ENCODE measurements around the gene EXOC6B. TPM values are rescaled to one million over a fixed set of nuclear protein-coding genes. Genes with fewer than 3 reads are reported as not detected.

Gene EXOC6B
- total and polyA plus RNA-seq, 9 of the 15 experiments (the other 6 are each of a cell fraction or from before 2014, with no cell fraction given): 0.28 to 4.2 (median 2.0) TPM

- DNase-seq (ENCODE audit: extremely low read depth in 1 of 4, low spot score in 3 of 4): no peak
- no peaks in the 10 kb centered on the region for H3K9me3 ChIP-seq (replicated peaks; ENCODE audit: control insufficient read depth, insufficient read depth, low read depth, low read length)
- TF ChIP-seq ZNF124 (CRISPR knock-in tag; IDR thresholded peaks at IDR 0.05) (no peak), RERE (CRISPR knock-in tag; IDR thresholded peaks at IDR 0.05; ENCODE audit: borderline replicate concordance) (no peak), YBX1 (IDR thresholded peaks at IDR 0.05) (no peak)
- intact Hi-C loops (cut with micrococcal nuclease): no loop called here
- no peak overlapping the region for H3K9ac ChIP-seq (ENCODE audit: insufficient read depth in 1 of 2, low read depth in 2 of 2, low read length in 2 of 2)
- 0% methylated on average over 1 of the region's 1 CpG for WGBS (ENCODE audit: insufficient coverage, low coverage, missing lambda C conversion rate)
- no peaks in the 10 kb centered on the region for H3K36me3 ChIP-seq (ENCODE audit: control insufficient read depth, insufficient read depth, low read length)
- no peaks in the 10 kb centered on the region for H3K79me2 ChIP-seq (ENCODE audit: control insufficient read depth, insufficient read depth, low read length)
- H3K4me2 ChIP-seq (ENCODE audit: insufficient read depth, low read length): no peak overlapping the region
- in situ Hi-C loops (cut with MboI): loop anchor here (5.0 to 25.0 kb wide), 4 partner anchors 431 to 1046 kb away; no protein-coding TSS in a partner anchor
- no peaks in the 10 kb centered on the region for H3K27me3 ChIP-seq (ENCODE audit: control insufficient read depth in 2 of 2, insufficient read depth in 2 of 2, low read length in 2 of 2)
- no peaks in the 10 kb centered on the region for H3K4me1 ChIP-seq (replicated peaks in 1 of 2; ENCODE audit: control insufficient read depth in 2 of 2, insufficient read depth in 2 of 2, low read length in 2 of 2)
- BruUV-seq (replicated peaks): no TSS peak
- CTCF ChIA-PET (ENCODE audit: low intra/inter-chr PET ratio): no interaction called here
- no peaks in the 10 kb centered on the region for H3K9me1 ChIP-seq (ENCODE audit: control insufficient read depth, insufficient read depth, low read length)
- no peak overlapping the region for H2AFZ ChIP-seq (ENCODE audit: low read depth, low read length)
- H4K20me1 ChIP-seq (replicated peaks; ENCODE audit: control insufficient read depth, insufficient read depth, low read length): no peaks in the 10 kb centered on the region
- ATAC-seq: no peak
- H3K27ac ChIP-seq (ENCODE audit: extremely low read depth, low read depth, low read length): no peak overlapping the region
- no peak for FAIRE-seq
- POLR2A ChIA-PET: no interaction called here
- no peak overlapping the region for H3K4me3 ChIP-seq
Observed at GRCh38 chr2:72583376-72583775, 242.5 kb downstream of the EXOC6B start.

Data from K562 (cell line).